C4-2B (cell line): ENCODE data around the gene POU5F1.
A peak's percentile ranks its signal among the peaks of the same experiment; 100 is the strongest.

ENCODE experiments used
- H3K27ac ChIP-seq: fragments of 450-650 bp; 2 replicates; pipeline ENCODE4 v1.5.1; 2017
- ZFX ChIP-seq: fragments of 450-650 bp; IDR thresholded peaks from 2 replicates; pipeline ENCODE4 v1.6.1; 2017
- TF ChIP-seq, protein P1 (sequence below): fragments of 450-650 bp; conservative IDR thresholded peaks from 2 replicates; pipeline ENCODE4 v1.5.1; 2017; ENCODE audit warnings: mild to moderate bottlenecking

Gene POU5F1

DNA sequence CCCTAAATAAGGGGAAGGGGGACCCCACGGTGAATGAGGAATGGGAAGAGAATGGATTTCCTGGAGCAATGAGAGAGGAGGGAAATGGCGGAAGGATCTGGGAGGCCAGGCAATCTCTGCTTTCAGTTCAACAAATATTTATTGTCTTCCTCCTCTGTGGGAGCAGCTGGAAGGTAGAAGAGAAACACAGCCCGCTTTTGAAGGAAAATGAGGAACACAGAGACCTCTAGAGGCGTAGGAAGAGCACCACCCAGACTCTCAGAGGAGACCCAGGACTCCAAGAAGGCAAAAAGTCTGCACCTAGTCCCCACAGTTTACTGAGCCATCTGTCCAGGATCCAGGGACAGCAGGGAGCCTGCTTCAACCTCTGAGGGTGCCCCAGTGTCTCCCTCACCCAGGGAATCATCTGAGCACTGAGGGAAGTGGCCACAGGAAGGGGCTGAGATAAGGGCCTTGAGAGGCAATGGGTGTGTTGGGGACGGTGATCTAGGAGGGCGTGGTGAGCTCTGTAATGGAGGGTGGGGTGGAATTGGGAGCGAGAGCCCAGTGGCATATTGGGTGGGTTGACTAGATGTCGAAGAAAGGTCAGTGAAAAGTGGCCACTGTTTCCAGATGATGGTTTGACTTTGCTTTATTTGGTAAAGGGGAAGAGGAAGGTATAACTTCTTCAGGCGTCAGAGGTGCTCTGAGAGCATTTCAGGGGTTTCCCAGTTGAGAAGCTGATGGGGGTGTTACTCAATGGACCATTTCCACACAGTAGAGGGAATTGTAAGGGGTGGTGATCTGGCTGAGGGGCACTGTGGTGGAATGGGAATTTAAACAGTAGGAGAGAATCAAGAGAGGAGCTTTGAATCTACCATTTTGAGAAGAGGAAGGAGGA lies 55.3 kb downstream of the POU5F1 start:
- H3K27ac ChIP-seq = peak overlapping the region; percentile 15; the same call in 1 of the 2 replicates
- TF ChIP-seq, protein P1, sequence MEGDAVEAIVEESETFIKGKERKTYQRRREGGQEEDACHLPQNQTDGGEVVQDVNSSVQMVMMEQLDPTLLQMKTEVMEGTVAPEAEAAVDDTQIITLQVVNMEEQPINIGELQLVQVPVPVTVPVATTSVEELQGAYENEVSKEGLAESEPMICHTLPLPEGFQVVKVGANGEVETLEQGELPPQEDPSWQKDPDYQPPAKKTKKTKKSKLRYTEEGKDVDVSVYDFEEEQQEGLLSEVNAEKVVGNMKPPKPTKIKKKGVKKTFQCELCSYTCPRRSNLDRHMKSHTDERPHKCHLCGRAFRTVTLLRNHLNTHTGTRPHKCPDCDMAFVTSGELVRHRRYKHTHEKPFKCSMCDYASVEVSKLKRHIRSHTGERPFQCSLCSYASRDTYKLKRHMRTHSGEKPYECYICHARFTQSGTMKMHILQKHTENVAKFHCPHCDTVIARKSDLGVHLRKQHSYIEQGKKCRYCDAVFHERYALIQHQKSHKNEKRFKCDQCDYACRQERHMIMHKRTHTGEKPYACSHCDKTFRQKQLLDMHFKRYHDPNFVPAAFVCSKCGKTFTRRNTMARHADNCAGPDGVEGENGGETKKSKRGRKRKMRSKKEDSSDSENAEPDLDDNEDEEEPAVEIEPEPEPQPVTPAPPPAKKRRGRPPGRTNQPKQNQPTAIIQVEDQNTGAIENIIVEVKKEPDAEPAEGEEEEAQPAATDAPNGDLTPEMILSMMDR = no peak
- no peak for TF ChIP-seq ZFX

DNA sequence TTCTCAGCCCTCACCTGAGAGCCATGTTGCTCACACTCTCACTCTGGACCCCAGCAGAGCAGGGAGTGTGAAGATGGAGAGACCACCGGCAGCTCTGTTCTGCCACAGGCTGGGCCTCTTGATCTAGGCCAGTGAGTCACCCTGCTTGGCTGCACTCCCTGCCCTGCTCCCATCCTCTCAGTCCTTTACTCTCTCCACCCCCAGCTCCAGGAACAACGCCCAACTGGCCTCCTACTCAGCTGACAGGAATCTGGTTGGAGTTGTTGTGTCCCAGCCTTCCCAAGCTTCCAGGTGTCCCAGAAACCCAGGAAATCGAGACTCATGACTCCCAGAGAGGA lies 56.0 kb downstream of the POU5F1 start, which contains the start of gene PSORS1C1:
Gene PSORS1C1, plus strand, starts transcription at position 260 of the 338 bp plus-strand sequence. CDS start 14,833 bp downstream, outside the sequence.
- peak within 1 kb of the TSS; percentile 15 for H3K27ac ChIP-seq
- no peak for TF ChIP-seq ZFX
- TF ChIP-seq, protein P1 = no peak
